IPS-20b (cell line): ENCODE measurements around the gene PKN1.

Experiments
- H3K27ac ChIP-seq: one replicate; pipeline ENCODE4 v1.5.1; 2013; ENCODE audit warnings: low read length
- H3K27me3 ChIP-seq: 2 replicates; pipeline ENCODE4 v1.6.1; 2013; ENCODE audit warnings: mild to moderate bottlenecking, low read length, inconsistent platforms; ENCODE audit not compliant: insufficient read depth
- H3K36me3 ChIP-seq: 2 replicates; pipeline ENCODE4 v1.6.1; 2013; ENCODE audit warnings: low read depth, mild to moderate bottlenecking, inconsistent platforms, low read length, moderate library complexity; ENCODE audit not compliant: insufficient read depth
- H3K4me1 ChIP-seq: 2 replicates; pipeline ENCODE4 v1.6.1; 2013; ENCODE audit warnings: mild to moderate bottlenecking, control low read depth, inconsistent platforms, low read length, moderate library complexity; ENCODE audit not compliant: insufficient read depth
- H3K4me3 ChIP-seq: 2 replicates; pipeline ENCODE4 v1.5.1; 2013; ENCODE audit warnings: mild to moderate bottlenecking, low read length, inconsistent platforms
- H3K9ac ChIP-seq: 2 replicates; pipeline ENCODE4 v1.6.1; 2013; ENCODE audit warnings: low read depth, mild to moderate bottlenecking, inconsistent platforms, low read length, moderate library complexity
- H3K9me3 ChIP-seq: 2 replicates; pipeline ENCODE4 v1.6.1; 2013; ENCODE audit warnings: mild to moderate bottlenecking, low read depth, low read length, inconsistent platforms; ENCODE audit not compliant: insufficient read depth

Gene PKN1

GRCh38 chr19:14416817-14417231, 16.3 kb upstream of the PKN1 start:
- Histone ChIP-seq H3K9ac (no peak overlapping the region), H3K36me3 (peaks cover 34% of the 10 kb centered on the region), H3K9me3 (no peaks in the 10 kb centered on the region), H3K27me3 (no peaks in the 10 kb centered on the region), H3K4me3 (no peak overlapping the region), H3K27ac (peak overlapping the region; percentile 1), H3K4me1 (peaks cover 7% of the 10 kb centered on the region)

- Histone ChIP-seq H3K9me3 (no peaks in the 10 kb centered on the region), H3K27ac (no peak overlapping the region), H3K9ac (peak overlapping the region; percentile 82; the same call in 1 of the 2 replicates), H3K36me3 (peaks cover 18% of the 10 kb centered on the region), H3K4me1 (peaks cover 9% of the 10 kb centered on the region), H3K27me3 (no peaks in the 10 kb centered on the region), H3K4me3 (peak overlapping the region; percentile 95)
Measured at GRCh38 chr19:14418856-14419105, 14.3 kb upstream of the PKN1 start.

GRCh38 chr19:14419106-14419813, 13.8 kb upstream of the PKN1 start, which contains the start of gene DDX39A:
Gene DDX39A, minus strand, starts transcription at chr19:14419341. Its CDS starts 6,121 bp downstream, at chr19:14413220.
- peaks cover 7% of the 10 kb centered on the region; the same call in 1 of the 2 replicates for H3K4me1 ChIP-seq
- H3K9me3 ChIP-seq, result no peaks in the 10 kb centered on the region

GRCh38 chr19:14425696-14426138, 7.4 kb upstream of the PKN1 start:
- H3K4me1 ChIP-seq, result peaks cover 3% of the 10 kb centered on the region; the same call in 1 of the 2 replicates
- H3K9ac ChIP-seq, result no peak overlapping the region
- H3K27ac ChIP-seq, result no peak overlapping the region
- no peak overlapping the region for H3K4me3 ChIP-seq
- no peaks in the 10 kb centered on the region for H3K9me3 ChIP-seq
- H3K27me3 ChIP-seq, result peaks cover 1% of the 10 kb centered on the region; the same call in 1 of the 2 replicates
- H3K36me3 ChIP-seq, result no peaks in the 10 kb centered on the region

More at GRCh38 chr19:14419106-14419813, 13.8 kb upstream of the PKN1 start, which contains the start of gene DDX39A:
- peak within 1 kb of the TSS; percentile 70 for H3K27ac ChIP-seq
- H3K36me3 ChIP-seq, result peaks cover 15% of the 10 kb centered on the region
- H3K9ac ChIP-seq, result peak within 1 kb of the TSS; percentile 82; the same call in 1 of the 2 replicates
- H3K27me3 ChIP-seq, result no peaks in the 10 kb centered on the region
- peak within 1 kb of the TSS; percentile 95 for H3K4me3 ChIP-seq

DNA sequence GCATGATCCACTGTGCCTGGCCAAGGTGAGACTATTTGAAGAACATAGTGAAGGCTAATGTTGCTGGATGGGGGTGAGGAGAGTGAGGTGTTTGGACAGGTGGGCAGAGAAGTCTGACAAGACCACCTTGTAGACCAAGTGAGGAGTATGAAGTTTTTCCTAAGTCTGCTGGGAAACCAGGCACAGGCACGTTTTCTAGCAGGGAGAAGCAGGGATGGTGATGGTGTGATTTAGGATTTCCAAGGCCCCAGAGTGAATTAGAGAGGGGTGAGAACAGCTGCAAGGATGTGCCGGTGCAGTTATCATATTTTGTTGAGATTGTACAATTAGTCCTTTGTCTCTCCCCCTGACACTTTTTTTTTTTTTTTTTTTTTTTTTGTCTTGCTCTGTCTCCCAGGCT, 5.6 kb upstream of the PKN1 start:
- no peak overlapping the region for H3K27ac ChIP-seq
- H3K36me3 ChIP-seq, result no peaks in the 10 kb centered on the region
- H3K4me3 ChIP-seq, result no peak overlapping the region

DNA sequence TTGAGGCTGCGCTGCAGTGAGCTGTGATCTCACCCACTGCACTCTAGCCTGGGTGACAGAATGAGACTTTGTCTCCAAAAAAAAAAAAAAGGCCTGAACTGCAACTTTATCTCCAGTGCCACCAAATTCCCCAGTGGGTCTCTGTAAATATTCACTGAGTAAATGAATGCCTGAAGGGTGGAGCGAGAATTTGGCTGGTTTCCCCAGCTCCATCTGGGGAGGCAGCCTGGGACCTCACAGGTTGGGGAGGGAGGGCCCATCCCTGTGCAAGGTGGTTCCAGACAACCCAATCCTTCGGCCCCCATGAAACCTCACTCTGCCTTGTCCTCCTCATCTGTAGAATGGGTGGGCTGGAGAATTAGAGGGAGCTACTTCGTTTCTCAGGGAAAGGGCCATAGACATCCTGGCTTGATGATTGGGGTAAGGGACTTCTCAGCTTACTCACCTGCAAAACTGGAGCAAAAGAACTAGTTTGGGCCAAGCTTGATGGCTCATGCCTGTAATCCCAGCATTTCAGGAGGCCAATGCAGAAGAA, 4.2 kb upstream of the PKN1 start:
- no peaks in the 10 kb centered on the region for H3K9me3 ChIP-seq
- H3K27me3 ChIP-seq, result peaks cover 16% of the 10 kb centered on the region; the same call in 1 of the 2 replicates
- H3K4me3 ChIP-seq, result no peak overlapping the region
- H3K9ac ChIP-seq, result no peak overlapping the region
- H3K27ac ChIP-seq, result no peak overlapping the region
- peaks cover under 1% of the 10 kb centered on the region; the same call in 1 of the 2 replicates for H3K4me1 ChIP-seq
- H3K36me3 ChIP-seq, result no peaks in the 10 kb centered on the region

More for the DNA sequence above, 5.6 kb upstream of the PKN1 start:
- Histone ChIP-seq H3K27me3 (peaks cover 14% of the 10 kb centered on the region; the same call in 1 of the 2 replicates), H3K9ac (no peak overlapping the region), H3K9me3 (no peaks in the 10 kb centered on the region), H3K4me1 (peaks cover 3% of the 10 kb centered on the region; the same call in 1 of the 2 replicates)

DNA sequence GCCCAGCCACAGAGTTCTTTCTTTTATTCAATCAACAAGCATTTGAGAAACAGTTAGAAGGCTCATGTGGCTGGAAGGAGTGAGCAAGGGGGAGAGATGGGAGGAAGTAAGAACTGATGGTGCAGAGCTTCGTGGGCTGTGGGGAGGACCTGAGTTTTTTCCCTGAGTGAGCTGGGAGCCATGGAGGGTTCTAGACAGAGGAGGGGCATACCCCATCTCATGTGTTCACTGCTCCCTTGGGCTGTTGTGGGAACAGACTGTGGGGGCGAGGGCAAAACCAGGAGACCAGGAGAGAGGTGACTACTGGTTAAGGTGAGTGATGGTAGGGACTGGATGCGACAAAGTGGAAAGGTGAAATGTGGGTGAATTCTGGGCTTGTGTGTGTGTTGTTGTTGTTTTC, 2.4 kb upstream of the PKN1 start:
- H3K27me3 ChIP-seq, result peaks cover 16% of the 10 kb centered on the region; the same call in 1 of the 2 replicates
- no peak overlapping the region for H3K9ac ChIP-seq
- no peak overlapping the region for H3K4me3 ChIP-seq
- no peaks in the 10 kb centered on the region for H3K9me3 ChIP-seq
- H3K4me1 ChIP-seq, result peaks cover 4% of the 10 kb centered on the region; the same call in 1 of the 2 replicates
- no peak overlapping the region for H3K27ac ChIP-seq
- H3K36me3 ChIP-seq, result no peaks in the 10 kb centered on the region

DNA sequence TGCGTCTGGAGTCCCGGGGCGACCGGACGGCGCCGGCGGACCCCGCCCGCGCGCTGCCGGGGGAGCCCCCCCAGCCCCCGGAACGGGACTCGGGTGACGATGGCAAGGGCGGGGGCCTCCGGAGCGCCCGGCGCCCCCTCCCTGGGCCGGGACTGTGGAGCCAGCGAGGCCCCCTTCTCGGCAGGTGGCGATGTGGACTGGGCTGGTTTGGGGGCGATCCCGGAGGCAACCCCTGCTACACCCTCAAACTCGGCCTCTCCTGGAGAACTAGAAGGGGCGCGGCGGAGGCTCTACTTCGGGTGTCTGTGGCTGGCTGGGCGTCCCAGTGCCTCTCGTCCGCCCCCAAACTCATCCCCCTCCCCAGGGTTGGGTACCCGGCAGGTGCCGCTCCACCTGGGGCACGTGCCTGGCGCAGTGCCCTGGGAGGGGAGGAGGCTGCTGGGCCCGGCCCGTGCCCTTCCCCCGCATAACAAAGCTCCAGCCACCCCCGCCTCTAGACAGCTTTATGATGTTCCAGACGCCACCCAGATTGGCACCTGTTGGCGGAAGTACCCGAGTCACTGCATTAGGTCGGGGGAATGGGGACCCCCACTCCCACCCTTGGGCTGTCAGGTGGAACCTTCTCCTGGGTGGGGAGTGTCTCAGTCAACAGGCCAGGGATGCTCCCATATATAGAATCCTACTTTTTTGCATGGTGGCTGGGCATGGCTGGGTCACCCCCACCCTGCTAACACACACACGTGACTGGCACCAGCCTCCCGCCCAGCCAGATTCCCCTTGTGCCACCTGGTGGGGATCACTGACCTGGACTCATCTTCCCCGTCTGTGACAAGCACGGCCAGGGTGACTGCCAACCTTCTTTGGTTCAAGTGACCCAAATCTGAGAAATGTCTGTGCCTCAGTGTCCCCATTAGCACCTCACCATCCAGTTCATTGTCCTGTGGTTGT, 722 bp downstream of the PKN1 start:
- H3K9me3 ChIP-seq, result no peaks in the 10 kb centered on the region
- peak overlapping the region; percentile 75 for H3K4me3 ChIP-seq
- peaks cover 16% of the 10 kb centered on the region; the same call in 1 of the 2 replicates for H3K27me3 ChIP-seq
- peak overlapping the region; percentile 65; the same call in 1 of the 2 replicates for H3K9ac ChIP-seq
- no peaks in the 10 kb centered on the region for H3K36me3 ChIP-seq
- H3K4me1 ChIP-seq, result peaks cover 4% of the 10 kb centered on the region; the same call in 1 of the 2 replicates
- H3K27ac ChIP-seq, result no peak overlapping the region

DNA sequence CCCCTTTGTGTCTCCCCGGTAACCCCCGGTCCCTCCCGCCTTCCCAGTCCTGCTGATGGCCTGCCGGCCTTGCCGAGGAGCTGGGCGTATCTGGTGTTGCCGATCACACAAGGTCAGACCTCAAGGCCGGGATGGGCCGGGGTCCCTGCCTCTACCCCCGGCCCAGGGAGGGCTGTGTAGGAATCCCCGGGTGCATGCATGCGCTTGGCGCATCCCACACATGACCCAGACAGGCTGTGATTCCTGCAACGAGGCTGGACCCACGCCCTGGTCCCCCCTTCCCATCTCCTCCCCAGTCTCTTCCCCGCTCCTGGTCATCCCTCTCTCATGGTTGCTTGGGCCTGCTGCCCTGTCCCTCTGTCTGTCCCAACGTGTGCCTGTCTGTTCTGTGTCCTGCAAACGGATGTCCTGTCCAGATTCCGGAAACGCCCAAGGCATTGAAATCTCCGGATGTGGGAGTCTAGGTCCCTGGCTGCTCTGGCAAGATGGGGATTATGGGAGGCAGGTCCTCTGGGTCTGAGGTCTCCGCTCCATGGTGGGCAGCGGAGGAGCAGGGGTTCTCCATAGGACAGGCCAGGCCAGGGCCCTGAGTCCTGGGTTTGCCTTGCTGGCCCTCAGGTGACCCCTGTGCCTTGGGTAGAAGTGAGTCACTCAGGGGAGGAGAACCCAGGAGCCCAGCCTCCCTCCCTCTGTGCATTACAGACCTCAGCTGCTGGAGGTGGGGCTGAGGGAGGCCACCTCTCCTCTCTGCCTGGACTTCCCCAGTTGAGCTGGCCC, 1.6 kb downstream of the PKN1 start:
- no peaks in the 10 kb centered on the region for H3K36me3 ChIP-seq
- no peaks in the 10 kb centered on the region for H3K9me3 ChIP-seq
- peaks cover 4% of the 10 kb centered on the region; the same call in 1 of the 2 replicates for H3K4me1 ChIP-seq
- no peak overlapping the region; the same call in 1 of the 2 replicates for H3K4me3 ChIP-seq
- H3K27me3 ChIP-seq, result peaks cover 16% of the 10 kb centered on the region; the same call in 1 of the 2 replicates
- H3K9ac ChIP-seq, result no peak overlapping the region
- H3K27ac ChIP-seq, result no peak overlapping the region

DNA sequence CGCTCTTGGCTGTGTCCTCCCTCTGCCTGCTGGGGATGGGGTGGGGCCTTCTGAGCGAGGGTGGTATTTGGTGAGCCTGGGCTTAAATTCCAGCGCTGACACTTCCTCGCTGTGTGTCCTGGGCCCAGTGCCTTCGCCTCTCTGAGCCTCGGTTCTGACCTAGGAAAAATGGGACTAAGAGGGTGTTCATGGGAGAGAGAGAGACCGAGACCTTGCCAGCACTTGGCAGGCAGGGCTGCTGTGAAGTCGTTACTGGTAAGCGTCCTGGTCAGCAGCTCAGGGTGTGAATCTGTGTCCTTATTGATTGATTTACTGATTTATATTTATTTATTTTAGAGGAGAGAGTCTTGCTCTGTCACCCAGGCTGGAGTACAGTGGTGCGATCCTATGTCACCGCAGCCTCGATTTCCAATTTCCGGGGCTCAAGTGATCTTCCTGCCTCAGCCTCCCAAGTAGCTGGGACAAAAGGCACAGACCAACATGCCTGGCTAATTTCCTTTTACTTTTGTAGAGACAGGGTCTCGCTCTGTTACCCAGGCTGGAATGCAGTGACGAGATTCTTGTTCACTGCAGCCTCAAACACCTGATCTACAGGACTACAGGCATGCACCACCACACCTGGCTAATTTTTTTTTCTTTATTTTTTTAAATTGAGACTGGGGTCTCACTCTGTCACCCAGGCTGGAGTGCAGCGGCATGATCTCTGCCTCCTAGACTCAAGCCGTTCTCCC, 2.4 kb downstream of the PKN1 start:
- Histone ChIP-seq H3K9me3 (no peaks in the 10 kb centered on the region), H3K36me3 (no peaks in the 10 kb centered on the region), H3K9ac (no peak overlapping the region), H3K27ac (no peak overlapping the region), H3K4me1 (peaks cover 4% of the 10 kb centered on the region; the same call in 1 of the 2 replicates), H3K27me3 (peaks cover 16% of the 10 kb centered on the region; the same call in 1 of the 2 replicates), H3K4me3 (no peak overlapping the region)
